Measurements from ENCODE around the gene MPV17.

- TF ChIP-seq CTCF (IDR thresholded peaks at IDR 0.05), result no peak
- TF ChIP-seq POLR2A (IDR thresholded peaks at IDR 0.05), result no peak
These were observed 51.1 kb downstream of the MPV17 start for GRCh38 chr2:27271631-27272340.

All from ovary (tissue), 3 donors.